Measurements from ENCODE around the gene KCNMB1. TPM values are rescaled to one million over a fixed set of nuclear protein-coding genes. Genes with fewer than 3 reads are reported as not detected.
A peak's percentile ranks its signal among the peaks of the same experiment; 100 is the strongest.

Gene KCNMB1
- total RNA-seq, 1 donor from 2014 or later, result not detected

DNA sequence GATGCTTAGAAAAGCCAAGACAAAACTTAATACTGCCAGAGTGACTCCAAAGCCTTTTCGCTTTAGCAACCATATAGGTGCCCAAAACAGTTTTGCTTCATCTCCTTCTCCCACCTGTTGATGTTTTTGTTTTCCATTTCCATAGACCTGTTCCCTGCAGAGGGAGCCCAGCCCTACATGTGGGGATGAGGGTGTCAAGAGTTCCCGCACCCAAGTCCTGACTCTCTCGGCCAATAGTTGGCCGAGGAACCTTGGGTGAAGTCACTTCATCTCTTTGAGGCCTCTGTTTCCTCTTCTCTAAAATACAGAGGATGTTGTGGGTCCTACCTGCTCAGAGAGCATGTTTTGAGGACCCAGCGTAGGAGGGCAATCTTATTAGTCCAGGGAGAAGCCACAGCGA lies 53.1 kb downstream of the KCNMB1 start:
- Mint-ChIP-seq H3K36me3 (no peaks in the 10 kb centered on the region), H3K9me3 (peaks cover 5% of the 10 kb centered on the region), H3K27me3 (ENCODE audit: insufficient read depth, low read depth) (peaks cover 7% of the 10 kb centered on the region), H3K27ac (no peak overlapping the region), H3K4me3 (no peak overlapping the region), H3K4me1 (peaks cover 64% of the 10 kb centered on the region)
- Histone ChIP-seq H3K27ac (no peak overlapping the region), H3K27me3 (no peaks in the 10 kb centered on the region), H3K9me3 (ENCODE audit: low read depth) (no peaks in the 10 kb centered on the region), H3K4me2 (no peak overlapping the region), H3F3A (ENCODE audit: low read depth) (peaks cover 27% of the 10 kb centered on the region), H2AFZ (replicated peaks) (no peak overlapping the region), H3K4me1 (peaks cover 57% of the 10 kb centered on the region), H3K79me2 (ENCODE audit: low read depth) (no peaks in the 10 kb centered on the region), H3K4me3 (no peak overlapping the region), H4K20me1 (ENCODE audit: low read depth) (no peaks in the 10 kb centered on the region), H3K36me3 (no peaks in the 10 kb centered on the region), H3K9ac (no peak overlapping the region)
- DNase-seq (ENCODE audit: low spot score), result no peak
- TF ChIP-seq EZH2 (IDR thresholded peaks at IDR 0.05) (no peak), EZH2phosphoT487 (IDR thresholded peaks at IDR 0.05) (no peak)
- TF ChIP-seq, protein P1, sequence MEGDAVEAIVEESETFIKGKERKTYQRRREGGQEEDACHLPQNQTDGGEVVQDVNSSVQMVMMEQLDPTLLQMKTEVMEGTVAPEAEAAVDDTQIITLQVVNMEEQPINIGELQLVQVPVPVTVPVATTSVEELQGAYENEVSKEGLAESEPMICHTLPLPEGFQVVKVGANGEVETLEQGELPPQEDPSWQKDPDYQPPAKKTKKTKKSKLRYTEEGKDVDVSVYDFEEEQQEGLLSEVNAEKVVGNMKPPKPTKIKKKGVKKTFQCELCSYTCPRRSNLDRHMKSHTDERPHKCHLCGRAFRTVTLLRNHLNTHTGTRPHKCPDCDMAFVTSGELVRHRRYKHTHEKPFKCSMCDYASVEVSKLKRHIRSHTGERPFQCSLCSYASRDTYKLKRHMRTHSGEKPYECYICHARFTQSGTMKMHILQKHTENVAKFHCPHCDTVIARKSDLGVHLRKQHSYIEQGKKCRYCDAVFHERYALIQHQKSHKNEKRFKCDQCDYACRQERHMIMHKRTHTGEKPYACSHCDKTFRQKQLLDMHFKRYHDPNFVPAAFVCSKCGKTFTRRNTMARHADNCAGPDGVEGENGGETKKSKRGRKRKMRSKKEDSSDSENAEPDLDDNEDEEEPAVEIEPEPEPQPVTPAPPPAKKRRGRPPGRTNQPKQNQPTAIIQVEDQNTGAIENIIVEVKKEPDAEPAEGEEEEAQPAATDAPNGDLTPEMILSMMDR (IDR thresholded peaks at IDR 0.05), result no peak

GRCh38 chr5:170334626-170335025 lies 54.5 kb downstream of the KCNMB1 start:
- no peak overlapping the region for H3K4me3 ChIP-seq

GRCh38 chr5:170333161-170333910 lies 55.8 kb downstream of the KCNMB1 start:
- Histone ChIP-seq H3K36me3 (no peaks in the 10 kb centered on the region), H3K27ac (no peak overlapping the region), H3K4me2 (peak overlapping the region; percentile 52), H3K9ac (no peak overlapping the region), H3K79me2 (ENCODE audit: low read depth) (no peaks in the 10 kb centered on the region), H3K27me3 (no peaks in the 10 kb centered on the region), H3F3A (ENCODE audit: low read depth) (peaks cover 23% of the 10 kb centered on the region), H3K4me1 (peaks cover 41% of the 10 kb centered on the region), H4K20me1 (ENCODE audit: low read depth) (no peaks in the 10 kb centered on the region), H3K9me3 (ENCODE audit: low read depth) (no peaks in the 10 kb centered on the region), H2AFZ (replicated peaks) (peak overlapping the region; percentile 13), H3K4me3 (no peak overlapping the region)
- DNase-seq (ENCODE audit: low spot score), result peak; percentile 68
- H3K9me3 Mint-ChIP-seq, result peaks cover 3% of the 10 kb centered on the region
- H3K36me3 Mint-ChIP-seq, result no peaks in the 10 kb centered on the region
- TF ChIP-seq EZH2phosphoT487 (IDR thresholded peaks at IDR 0.05) (no peak), EZH2 (IDR thresholded peaks at IDR 0.05) (no peak)
- TF ChIP-seq, protein P1 (IDR thresholded peaks at IDR 0.05), result no peak
- H3K4me1 Mint-ChIP-seq, result peaks cover 56% of the 10 kb centered on the region
- peaks cover 7% of the 10 kb centered on the region for H3K27me3 Mint-ChIP-seq (ENCODE audit: insufficient read depth, low read depth)
- H3K27ac Mint-ChIP-seq, result peak overlapping the region; percentile 93
- H3K4me3 Mint-ChIP-seq, result peak overlapping the region; percentile 14

More at GRCh38 chr5:170334626-170335025, 54.5 kb downstream of the KCNMB1 start:
- TF ChIP-seq, protein P1 (IDR thresholded peaks at IDR 0.05), result no peak
- TF ChIP-seq EZH2 (IDR thresholded peaks at IDR 0.05) (no peak), EZH2phosphoT487 (IDR thresholded peaks at IDR 0.05) (no peak)
- H3K4me2 ChIP-seq, result no peak overlapping the region
- Mint-ChIP-seq H3K4me1 (peaks cover 61% of the 10 kb centered on the region), H3K27me3 (ENCODE audit: insufficient read depth, low read depth) (peaks cover 9% of the 10 kb centered on the region), H3K36me3 (no peaks in the 10 kb centered on the region), H3K4me3 (no peak overlapping the region), H3K9me3 (peaks cover 3% of the 10 kb centered on the region), H3K27ac (peak overlapping the region; percentile 4)
- H3F3A ChIP-seq (ENCODE audit: low read depth), result peaks cover 23% of the 10 kb centered on the region
- H2AFZ ChIP-seq (replicated peaks), result no peak overlapping the region
- no peak for DNase-seq (ENCODE audit: low spot score)
- no peaks in the 10 kb centered on the region for H3K27me3 ChIP-seq
- no peak overlapping the region for H3K27ac ChIP-seq
- H3K36me3 ChIP-seq, result no peaks in the 10 kb centered on the region
- peaks cover 47% of the 10 kb centered on the region for H3K4me1 ChIP-seq
- no peaks in the 10 kb centered on the region for H3K79me2 ChIP-seq (ENCODE audit: low read depth)
- H4K20me1 ChIP-seq (ENCODE audit: low read depth), result no peaks in the 10 kb centered on the region
- no peak overlapping the region for H3K9ac ChIP-seq
- H3K9me3 ChIP-seq (ENCODE audit: low read depth), result no peaks in the 10 kb centered on the region

Data from neural progenitor cell (in vitro differentiated cells).